HG03342 (cell line): ENCODE measurements around the gene GDI1.

Experiments
- ATAC-seq: cut with Tn5 transposase; IDR thresholded peaks from one replicate; pipeline ENCODE4 v1.9.1; 2021; ENCODE audit warnings: mild to moderate bottlenecking, moderate library complexity; ENCODE audit not compliant: unreplicated experiment

Gene GDI1

DNA sequence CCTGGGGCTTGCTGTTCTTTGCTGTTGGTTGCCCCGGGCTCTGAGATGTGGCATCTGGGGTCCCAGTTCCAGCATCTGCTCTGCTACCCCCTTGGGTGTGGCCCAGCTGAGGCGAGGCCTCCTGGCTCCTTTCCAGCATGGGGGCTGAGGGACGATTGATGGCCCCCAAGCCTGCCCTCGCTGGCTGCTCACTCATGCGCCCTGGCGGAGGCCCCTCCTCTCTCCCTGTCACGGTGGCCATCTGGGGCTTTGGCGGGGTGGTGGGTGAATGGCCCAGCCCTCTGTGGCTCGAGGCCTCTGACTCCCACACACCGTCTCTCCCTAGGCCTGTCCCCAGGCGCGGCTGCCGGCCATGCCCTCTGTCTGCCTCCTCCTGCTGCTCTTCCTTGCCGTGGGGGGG, 22.9 kb downstream of the GDI1 start:
- no peak for ATAC-seq

- no peak for ATAC-seq
Observed at GRCh38 chrX:154460326-154460725, 23.4 kb downstream of the GDI1 start.

DNA sequence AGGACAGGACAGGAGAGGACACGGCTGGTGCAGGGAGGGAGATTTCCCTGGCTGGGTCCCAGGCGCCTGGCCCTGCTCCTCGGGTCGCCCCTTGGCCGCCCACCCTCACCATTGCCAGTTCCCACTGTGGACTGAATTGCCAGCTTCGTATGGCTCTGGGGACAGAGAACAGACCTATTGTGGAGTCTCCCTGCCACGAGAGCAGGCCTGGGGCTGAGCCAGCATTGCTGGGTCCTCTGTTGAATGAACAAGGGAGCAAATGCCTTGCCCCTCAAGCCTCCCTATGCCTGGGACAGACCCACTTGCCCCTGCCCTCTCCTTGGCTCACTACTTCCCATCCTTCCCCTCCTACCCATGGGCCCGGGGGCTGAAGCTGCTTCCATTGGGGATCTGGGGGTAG, 25.4 kb downstream of the GDI1 start:
- no peak for ATAC-seq

DNA sequence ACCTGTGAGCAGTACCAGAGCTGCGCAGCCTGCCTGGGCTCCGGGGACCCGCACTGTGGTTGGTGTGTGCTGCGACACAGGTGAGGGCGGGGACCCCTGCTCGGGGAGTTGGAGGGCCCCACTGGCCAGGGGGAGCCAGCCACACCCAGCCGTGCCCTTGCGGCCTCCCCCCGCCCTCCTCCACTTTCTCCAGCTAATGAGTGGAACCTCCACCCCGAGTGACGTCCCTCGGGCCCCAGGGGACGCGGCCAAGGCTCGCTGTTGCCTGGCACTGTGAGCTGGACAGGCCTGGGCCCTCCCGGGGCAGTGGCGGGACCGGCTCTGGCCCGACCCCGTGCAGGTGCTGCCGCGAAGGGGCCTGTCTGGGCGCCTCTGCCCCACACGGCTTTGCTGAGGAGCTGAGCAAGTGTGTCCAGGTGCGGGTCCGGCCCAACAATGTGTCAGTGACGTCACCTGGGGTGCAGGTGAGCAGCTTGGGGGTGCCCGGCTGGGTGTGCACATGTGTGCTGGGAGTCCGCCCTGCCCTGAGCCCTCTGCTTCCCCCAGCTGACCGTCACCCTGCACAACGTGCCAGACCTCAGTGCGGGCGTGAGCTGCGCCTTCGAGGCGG, 26.8 kb downstream of the GDI1 start:
- ATAC-seq, result no peak

GRCh38 chrX:154464806-154465365, 27.9 kb downstream of the GDI1 start:
- ATAC-seq, result no peak

- no peak for ATAC-seq
Observed at GRCh38 chrX:154465601-154466000, 28.6 kb downstream of the GDI1 start.

DNA sequence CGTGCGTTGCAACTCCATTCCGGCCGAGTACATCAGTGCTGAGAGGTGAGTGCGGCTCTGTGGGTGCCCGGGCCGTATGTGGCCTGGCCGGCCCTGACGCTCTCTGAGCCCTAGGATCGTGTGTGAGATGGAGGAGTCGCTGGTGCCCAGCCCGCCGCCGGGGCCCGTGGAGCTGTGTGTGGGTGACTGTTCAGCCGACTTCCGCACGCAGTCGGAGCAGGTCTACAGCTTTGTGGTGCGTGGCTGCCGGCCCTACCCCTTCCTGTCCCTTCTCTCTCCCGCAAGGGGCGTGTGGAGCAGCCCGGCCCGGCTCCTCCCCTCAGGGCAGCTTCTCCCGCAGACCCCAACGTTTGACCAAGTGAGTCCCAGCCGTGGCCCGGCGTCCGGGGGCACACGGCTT, 29.1 kb downstream of the GDI1 start:
- ATAC-seq, result no peak

GRCh38 chrX:154466907-154467306, 30.0 kb downstream of the GDI1 start:
- no peak for ATAC-seq

- no peak for ATAC-seq
Observed at GRCh38 chrX:154467556-154467955, 30.6 kb downstream of the GDI1 start.

GRCh38 chrX:154468217-154468616, 31.3 kb downstream of the GDI1 start:
- no peak for ATAC-seq

GRCh38 chrX:154469114-154469513, 32.2 kb downstream of the GDI1 start:
- ATAC-seq, result no peak

GRCh38 chrX:154469880-154470279, 32.9 kb downstream of the GDI1 start:
- no peak for ATAC-seq

DNA sequence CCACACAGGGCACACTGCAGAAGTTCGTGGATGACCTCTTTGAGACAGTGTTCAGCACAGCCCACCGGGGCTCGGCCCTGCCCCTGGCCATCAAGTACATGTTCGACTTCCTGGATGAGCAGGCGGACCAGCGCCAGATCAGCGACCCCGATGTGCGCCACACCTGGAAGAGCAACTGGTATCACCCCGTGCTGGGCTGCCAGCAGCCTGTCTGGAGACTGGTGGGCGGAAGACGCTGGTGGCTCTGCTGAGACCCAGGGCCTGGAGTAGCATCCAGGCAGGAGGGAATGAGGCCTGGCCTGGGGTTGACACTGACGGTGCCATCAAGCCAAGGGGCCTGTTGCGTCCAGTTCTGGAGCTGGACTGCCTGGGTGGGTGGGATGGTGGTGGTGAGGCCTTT, 33.5 kb downstream of the GDI1 start:
- no peak for ATAC-seq

- no peak for ATAC-seq
Observed at GRCh38 chrX:154470914-154471568, 34.1 kb downstream of the GDI1 start.

DNA sequence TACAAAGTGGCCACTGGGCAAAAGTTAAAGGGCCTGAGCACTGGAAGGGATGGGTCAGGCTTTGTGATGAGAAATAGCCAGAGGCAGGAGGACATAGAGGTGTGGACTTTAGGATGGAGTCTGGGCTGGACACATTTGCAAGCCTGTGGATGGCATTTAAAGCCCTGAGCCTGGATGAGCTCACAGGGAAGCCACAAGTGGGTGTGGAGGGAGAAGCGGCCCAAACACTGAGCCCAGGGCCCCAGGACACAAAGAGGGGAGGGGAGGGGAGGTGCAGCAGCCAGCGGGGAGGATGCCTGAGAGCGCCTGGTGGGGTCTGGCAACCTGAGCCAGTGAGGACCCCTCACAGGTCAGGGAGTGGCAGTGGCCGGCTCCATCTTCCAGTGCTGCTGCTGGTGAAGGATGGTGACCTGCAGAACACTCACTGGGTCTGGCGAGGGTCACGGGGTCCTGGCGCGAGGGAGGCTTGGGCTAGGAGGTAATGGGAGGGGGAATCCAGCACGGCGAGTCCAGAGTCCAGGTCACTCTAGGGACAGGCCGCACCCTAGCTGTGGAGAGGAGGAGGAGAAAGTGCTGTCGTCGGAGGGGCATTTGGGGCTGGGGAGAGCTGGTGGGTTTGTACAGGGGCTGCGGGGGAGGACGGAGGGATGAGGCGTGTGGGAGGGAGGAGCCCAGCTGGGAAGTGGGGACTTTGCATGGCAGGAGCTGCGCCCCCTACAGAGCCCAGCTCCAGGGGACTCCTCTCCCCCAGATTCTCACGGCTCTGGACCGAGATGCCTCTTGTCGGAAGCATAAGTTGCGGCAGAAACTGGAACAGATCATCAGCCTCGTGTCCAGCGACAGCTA, 35.1 kb downstream of the GDI1 start:
- no peak for ATAC-seq

DNA sequence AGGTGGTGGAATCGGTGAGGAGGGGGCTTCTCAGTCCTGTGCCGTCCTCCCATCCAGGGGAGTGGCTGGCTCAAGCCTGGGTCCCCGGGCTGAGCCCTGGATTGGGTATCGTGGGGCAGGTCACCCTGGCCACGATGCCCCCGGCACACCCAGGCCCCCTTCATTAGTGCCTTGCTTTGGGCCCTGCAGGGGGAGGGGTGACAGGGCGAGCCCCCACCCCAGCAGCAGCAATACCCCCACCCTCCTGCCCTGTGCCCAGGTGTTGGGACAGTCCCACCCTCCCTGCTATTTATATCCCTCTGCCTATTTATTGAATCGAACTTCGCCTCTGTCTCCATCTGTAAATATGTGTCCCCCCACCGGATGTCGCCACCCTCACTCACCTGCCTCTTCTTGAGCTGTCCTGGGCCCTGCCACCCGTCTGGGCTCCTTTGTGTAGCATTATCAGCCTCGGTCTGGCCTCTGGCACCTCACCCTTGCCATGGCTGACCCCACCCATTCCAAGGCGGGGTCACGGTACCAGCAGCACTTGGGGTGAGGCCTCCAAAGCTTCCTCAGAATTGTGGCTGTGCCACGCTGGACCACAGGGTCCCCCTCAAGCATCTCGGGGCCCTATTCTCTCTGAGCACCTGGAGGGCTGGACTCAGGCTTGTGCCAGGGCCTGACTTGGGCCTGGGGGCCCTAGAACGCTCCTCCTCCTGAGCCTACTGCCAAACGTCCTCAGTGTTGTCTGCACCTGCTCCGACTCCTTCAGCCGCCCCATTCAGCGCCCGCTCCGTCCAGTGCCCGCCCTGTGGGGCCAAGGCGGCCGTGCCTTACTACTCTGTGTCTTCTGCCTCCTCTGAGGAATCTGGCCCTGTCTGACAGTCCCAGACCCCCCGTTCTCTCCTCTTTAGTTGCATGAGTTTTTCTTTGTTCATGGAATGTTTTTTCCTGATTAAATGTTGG, 36.0 kb downstream of the GDI1 start:
- ATAC-seq, result no peak

GRCh38 chrX:154473683-154474082, 36.7 kb downstream of the GDI1 start:
- ATAC-seq, result no peak

DNA sequence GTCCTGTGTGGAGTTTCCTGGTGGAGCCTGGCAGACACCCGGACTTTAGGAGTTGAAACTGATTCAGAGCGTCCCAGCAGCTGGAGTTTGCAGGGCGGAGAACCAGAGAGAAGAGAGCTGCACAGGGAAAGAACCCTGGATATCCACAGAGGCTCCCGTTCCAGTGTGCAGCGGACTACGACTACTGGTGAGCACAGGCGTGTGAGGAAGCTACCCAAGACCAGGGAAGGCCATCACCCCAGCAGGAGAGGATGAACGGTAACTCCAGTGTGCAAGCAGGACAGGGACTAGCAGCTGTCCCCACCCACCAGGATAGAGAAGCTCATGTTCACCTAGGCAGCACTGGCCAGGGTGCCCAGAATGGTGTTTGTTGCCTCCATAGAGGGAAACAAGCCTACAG, 39.9 kb downstream of the GDI1 start:
- no peak for ATAC-seq

- ATAC-seq, result no peak
Observed at GRCh38 chrX:154477891-154478477, 41.0 kb downstream of the GDI1 start.
